ENCODE data around the gene CCDC175.

CCDC175 gene

GRCh38 chr14:59538936-59539335, 37.7 kb downstream of the CCDC175 start:
- TF ChIP-seq, protein P1, sequence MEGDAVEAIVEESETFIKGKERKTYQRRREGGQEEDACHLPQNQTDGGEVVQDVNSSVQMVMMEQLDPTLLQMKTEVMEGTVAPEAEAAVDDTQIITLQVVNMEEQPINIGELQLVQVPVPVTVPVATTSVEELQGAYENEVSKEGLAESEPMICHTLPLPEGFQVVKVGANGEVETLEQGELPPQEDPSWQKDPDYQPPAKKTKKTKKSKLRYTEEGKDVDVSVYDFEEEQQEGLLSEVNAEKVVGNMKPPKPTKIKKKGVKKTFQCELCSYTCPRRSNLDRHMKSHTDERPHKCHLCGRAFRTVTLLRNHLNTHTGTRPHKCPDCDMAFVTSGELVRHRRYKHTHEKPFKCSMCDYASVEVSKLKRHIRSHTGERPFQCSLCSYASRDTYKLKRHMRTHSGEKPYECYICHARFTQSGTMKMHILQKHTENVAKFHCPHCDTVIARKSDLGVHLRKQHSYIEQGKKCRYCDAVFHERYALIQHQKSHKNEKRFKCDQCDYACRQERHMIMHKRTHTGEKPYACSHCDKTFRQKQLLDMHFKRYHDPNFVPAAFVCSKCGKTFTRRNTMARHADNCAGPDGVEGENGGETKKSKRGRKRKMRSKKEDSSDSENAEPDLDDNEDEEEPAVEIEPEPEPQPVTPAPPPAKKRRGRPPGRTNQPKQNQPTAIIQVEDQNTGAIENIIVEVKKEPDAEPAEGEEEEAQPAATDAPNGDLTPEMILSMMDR (IDR thresholded peaks at IDR 0.05), result no peak

DNA sequence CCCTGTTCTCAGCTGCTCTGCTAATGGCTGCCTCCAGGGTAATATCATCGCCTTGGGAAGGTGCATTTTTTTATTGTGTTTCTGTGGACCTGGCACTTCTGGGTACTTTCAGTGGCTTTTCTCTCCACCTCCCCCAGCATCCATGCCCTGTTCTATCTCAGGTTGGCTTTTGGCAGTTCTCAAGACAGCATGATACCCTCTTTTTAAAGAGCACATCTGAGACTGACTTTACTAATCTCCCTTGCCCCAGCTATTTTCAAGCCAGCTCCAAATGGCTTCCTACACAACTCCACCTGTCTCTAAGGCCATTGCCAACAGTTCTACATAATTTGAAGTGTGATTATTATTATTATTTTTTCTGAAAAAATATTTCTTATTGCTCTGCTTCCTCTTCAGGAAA, 39.1 kb downstream of the CCDC175 start:
- TF ChIP-seq, protein P1 (IDR thresholded peaks at IDR 0.05), result no peak

- TF ChIP-seq, protein P1 (IDR thresholded peaks at IDR 0.05), result no peak
These were observed 42.1 kb downstream of the CCDC175 start for GRCh38 chr14:59534361-59534987.

DNA sequence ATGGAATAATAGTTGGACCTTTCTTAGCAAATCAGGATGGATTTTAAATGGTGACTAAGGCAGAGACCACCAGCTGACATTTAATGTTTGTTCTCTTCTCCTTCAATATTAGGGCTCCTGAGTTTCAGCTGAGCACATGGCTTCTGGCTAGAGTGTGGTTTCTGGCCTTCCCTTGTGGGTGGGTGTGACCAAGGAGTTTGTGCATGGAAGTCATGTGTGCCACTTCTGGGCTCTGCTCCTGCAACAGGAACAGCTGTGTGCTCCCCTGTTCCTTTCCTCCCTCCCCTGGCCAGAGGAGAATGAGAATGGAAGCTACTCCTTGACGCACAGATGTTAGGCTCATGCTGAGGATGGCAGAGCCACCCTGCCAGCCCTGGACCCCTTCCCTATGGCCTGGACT, 44.2 kb downstream of the CCDC175 start:
- TF ChIP-seq, protein P1 (IDR thresholded peaks at IDR 0.05), result no peak

GRCh38 chr14:59530349-59530748, 46.3 kb downstream of the CCDC175 start:
- TF ChIP-seq, protein P1 (IDR thresholded peaks at IDR 0.05), result no peak

DNA sequence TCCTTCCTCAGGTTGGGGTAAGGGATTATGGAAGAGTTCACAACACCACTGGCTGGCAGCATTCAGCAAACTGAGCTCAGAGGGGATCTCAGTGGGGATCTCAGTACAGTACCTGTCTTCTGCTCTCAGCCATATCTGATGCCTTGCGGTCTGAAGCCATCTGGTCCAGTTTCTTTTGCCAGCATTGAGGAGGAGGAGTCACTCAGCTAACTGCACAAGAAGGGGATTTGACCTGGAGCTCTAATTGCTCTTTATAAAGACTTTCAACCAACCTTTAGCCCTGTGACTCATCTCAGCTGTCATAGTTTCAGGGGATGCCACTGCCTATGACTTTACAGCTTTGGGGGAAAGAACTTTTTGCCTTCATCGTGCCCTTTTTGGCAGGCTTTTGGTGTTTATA, 47.4 kb downstream of the CCDC175 start:
- TF ChIP-seq, protein P1 (IDR thresholded peaks at IDR 0.05), result no peak

- TF ChIP-seq, protein P1 (IDR thresholded peaks at IDR 0.05), result no peak
These were observed 56.4 kb downstream of the CCDC175 start for GRCh38 chr14:59520224-59520623.
